GM12891 (cell line): ENCODE data around the gene SPIRE1.

ENCODE experiments used
- DNase-seq: peaks from one replicate; pipeline ENCODE4 v3.0.0; 2011; ENCODE audit warnings: low spot score; ENCODE audit not compliant: insufficient read length
- FAIRE-seq: peaks from 2 replicates; lab custom pipeline; 2011; peaks lifted over from hg19 to GRCh38; lab: Jason Lieb, UNC
- PAX5 ChIP-seq: IDR thresholded peaks from 2 replicates; pipeline ENCODE4 v1.6.1; 2011; ENCODE audit warnings: low read length, moderate library complexity, mild to moderate bottlenecking; ENCODE audit not compliant: insufficient read depth, severe bottlenecking
- POLR2A ChIP-seq: IDR thresholded peaks from 2 replicates; pipeline ENCODE4 v1.6.1; 2011; ENCODE audit warnings: low read depth, low read length, control low read depth
- POLR2AphosphoS5 ChIP-seq: IDR thresholded peaks from 2 replicates; pipeline ENCODE4 v1.6.1; 2011; ENCODE audit warnings: low read depth, low read length, control low read depth
- POU2F2 ChIP-seq: IDR thresholded peaks from 2 replicates; pipeline ENCODE4 v1.6.1; 2011; ENCODE audit warnings: low read depth, mild to moderate bottlenecking, control low read depth, low read length, moderate library complexity
- SPI1 ChIP-seq: IDR thresholded peaks from 2 replicates; pipeline ENCODE4 v1.6.1; 2011; ENCODE audit warnings: low read depth, low read length, control low read depth
- TAF1 ChIP-seq: IDR thresholded peaks from 2 replicates; pipeline ENCODE4 v1.6.1; 2011; ENCODE audit warnings: low read depth, low read length, control low read depth

The SPIRE1 gene

GRCh38 chr18:12478269-12479047 is 179.4 kb downstream of the SPIRE1 start:
- FAIRE-seq (peak; percentile 78), DNase-seq (no peak)
- TF ChIP-seq POLR2A (no peak), POU2F2 (no peak), TAF1 (no peak), POLR2AphosphoS5 (no peak), PAX5 (no peak), SPI1 (no peak)

- TF ChIP-seq PAX5 (no peak), POLR2A (no peak), POU2F2 (no peak), SPI1 (no peak), POLR2AphosphoS5 (no peak), TAF1 (no peak)
- FAIRE-seq (no peak), DNase-seq (no peak)
Measured at GRCh38 chr18:12477606-12478005, 180.3 kb downstream of the SPIRE1 start.

- FAIRE-seq (no peak), DNase-seq (no peak)
- TF ChIP-seq POLR2A (no peak), POU2F2 (no peak), POLR2AphosphoS5 (no peak)
Measured at GRCh38 chr18:12476955-12477354, 181.0 kb downstream of the SPIRE1 start.

- TF ChIP-seq SPI1 = no peak
- no peak for TF ChIP-seq PAX5
- TF ChIP-seq POLR2AphosphoS5 = no peak
- TF ChIP-seq TAF1 = no peak
- no peak for TF ChIP-seq POLR2A
- no peak for TF ChIP-seq POU2F2
- no peak for DNase-seq
- FAIRE-seq = no peak
Measured at GRCh38 chr18:12474876-12475275, 183.0 kb downstream of the SPIRE1 start.

- no peak for FAIRE-seq
- TF ChIP-seq POLR2AphosphoS5 (no peak), PAX5 (no peak), POLR2A (no peak)
Measured at GRCh38 chr18:12474146-12474545, 183.8 kb downstream of the SPIRE1 start.

GRCh38 chr18:12470382-12471075 is 187.4 kb downstream of the SPIRE1 start:
- DNase-seq = no peak
- no peak for FAIRE-seq
- TF ChIP-seq PAX5 = no peak
- no peak for TF ChIP-seq POU2F2
- no peak for TF ChIP-seq TAF1
- TF ChIP-seq POLR2AphosphoS5 = no peak
- no peak for TF ChIP-seq SPI1
- TF ChIP-seq POLR2A = no peak

More at GRCh38 chr18:12474146-12474545, 183.8 kb downstream of the SPIRE1 start:
- DNase-seq = no peak

- TF ChIP-seq POLR2AphosphoS5 = no peak
- no peak for TF ChIP-seq POU2F2
- TF ChIP-seq SPI1 = no peak
- TF ChIP-seq PAX5 = no peak
- no peak for TF ChIP-seq POLR2A
- TF ChIP-seq TAF1 = no peak
- FAIRE-seq = no peak
- DNase-seq = no peak
Measured at GRCh38 chr18:12468445-12468844, 189.5 kb downstream of the SPIRE1 start.

GRCh38 chr18:12464731-12465130 is 193.2 kb downstream of the SPIRE1 start:
- no peak for FAIRE-seq
- no peak for DNase-seq
- TF ChIP-seq POLR2A (no peak), POU2F2 (no peak), TAF1 (no peak), PAX5 (no peak), SPI1 (no peak), POLR2AphosphoS5 (no peak)

GRCh38 chr18:12463191-12463590 is 194.7 kb downstream of the SPIRE1 start:
- FAIRE-seq = no peak
- TF ChIP-seq PAX5 (no peak), POU2F2 (no peak), TAF1 (no peak), POLR2A (no peak), POLR2AphosphoS5 (no peak), SPI1 (no peak)
- DNase-seq = no peak

- FAIRE-seq = no peak
- DNase-seq = no peak
- TF ChIP-seq POLR2A = no peak
- no peak for TF ChIP-seq TAF1
- no peak for TF ChIP-seq PAX5
- TF ChIP-seq POLR2AphosphoS5 = no peak
- no peak for TF ChIP-seq SPI1
- no peak for TF ChIP-seq POU2F2
Measured at GRCh38 chr18:12462242-12462641, 195.7 kb downstream of the SPIRE1 start.
